DOHH2 (cell line): Measurements from ENCODE around the gene RAB17.

Experiments
- CTCF ChIP-seq: fragments of 200-600 bp; sonication (generic); IDR thresholded peaks from one replicate; pipeline ENCODE4 v1.5.1; 2014; ENCODE audit warnings: antibody characterized with exemption, mild to moderate bottlenecking, low read depth, low read length; ENCODE audit not compliant: poor library complexity, severe bottlenecking
- EZH2phosphoT487 ChIP-seq: fragments of 200-600 bp; sonication (generic); IDR thresholded peaks from 2 replicates; pipeline ENCODE4 v1.6.1; 2017; ENCODE audit warnings: borderline replicate concordance, mild to moderate bottlenecking, antibody characterized with exemption, low read length, moderate library complexity, mixed read lengths

GRCh38 chr2:237617587-237617982 is 27.1 kb upstream of the RAB17 start:
- TF ChIP-seq CTCF (no peak), EZH2phosphoT487 (no peak)
